ENCODE results near the gene C1orf35. TPM values are rescaled to one million over a fixed set of nuclear protein-coding genes. Genes with fewer than 3 reads are reported as not detected.

C1orf35 gene
- total and polyA plus RNA-seq, 2 of the 4 experiments (the other 2 are of a cell fraction), result 4.3 to 13.0 TPM

GRCh38 chr1:228085287-228085951 lies 17.7 kb downstream of the C1orf35 start (continued):
- TF ChIP-seq BHLHE40 (IDR thresholded peaks at IDR 0.05; ENCODE audit: low read depth, low read length), result no peak

GRCh38 chr1:228084797-228085196 lies 18.3 kb downstream of the C1orf35 start:
- peak overlapping the region; percentile 20 for H2AK5ac ChIP-seq (ENCODE audit: low read depth, low read length)
- 0 out of 2 replicates have a peak overlapping the region, but pooled peaks have one; percentile 25 for H3K4ac ChIP-seq (ENCODE audit: low read depth, low read length)
- H2BK120ac ChIP-seq (ENCODE audit: low read depth, low read length), result no peak overlapping the region
- no peak overlapping the region for H4K5ac ChIP-seq (ENCODE audit: low read depth, low read length)
- H2AFZ ChIP-seq (replicated peaks; ENCODE audit: low read length, poor library complexity), result no peak overlapping the region
- H3K56ac ChIP-seq (ENCODE audit: extremely low read depth, insufficient read depth, low read length), result 0 out of 2 replicates have a peak overlapping the region, but pooled peaks have one; percentile 18
- H3K14ac ChIP-seq (replicated peaks; ENCODE audit: low read depth, low read length), result no peak overlapping the region; the same call in 1 of the 2 replicates
- H3K27me3 ChIP-seq (ENCODE audit: control insufficient read depth, insufficient read depth, low read length), result no peaks in the 10 kb centered on the region
- no peak overlapping the region for H4K8ac ChIP-seq (ENCODE audit: low read depth in 2 of 2, low read length in 2 of 2)
- H4K91ac ChIP-seq (ENCODE audit: insufficient read depth, low read depth, low read length), result no peak overlapping the region
- no peak overlapping the region for H3K18ac ChIP-seq (ENCODE audit: low read depth, low read length)
- peaks cover 67% of the 10 kb centered on the region for H4K20me1 ChIP-seq (ENCODE audit: insufficient read depth, low read length)
- no peaks in the 10 kb centered on the region for H3K9me3 ChIP-seq (ENCODE audit: control insufficient read depth, insufficient read depth, low read length)
- H3K79me1 ChIP-seq (ENCODE audit: low read depth in 1 of 2, low read length in 2 of 2), result peaks cover 0 to 43% of the 10 kb centered on the region in 2 experiments; a peak in 2 of 4 replicates
- DNase-seq (no peak), ATAC-seq (ENCODE audit: low read depth) (no peak)
- POLR2A ChIA-PET (ENCODE audit: unreplicated experiment), result no interaction called here
- H2BK5ac ChIP-seq (ENCODE audit: low read depth, low read length, poor library complexity, severe bottlenecking), result peak overlapping the region; percentile 97
- H3K9me1 ChIP-seq (ENCODE audit: insufficient read depth, low read length), result peaks cover 26% of the 10 kb centered on the region
- CTCF ChIA-PET, result interaction anchor here (1.0 kb wide), 1 partner anchor 46 kb away, joined by 3 read pairs; no protein-coding TSS in a partner anchor
- H3K4me3 ChIP-seq (ENCODE audit: insufficient read depth, low read depth, low read length), result no peak overlapping the region
- in situ Hi-C loops (cut with MboI; ENCODE audit: low sequenced_read_pairs) (loop anchor here (10.0 kb wide), 1 partner anchor 320 kb away; no protein-coding TSS in a partner anchor), dilution Hi-C loops (cut with HindIII; ENCODE audit: low sequenced_read_pairs, unreplicated experiment) (no loop called here), intact Hi-C loops (cut with micrococcal nuclease) (loop anchor here (2.0 to 10.0 kb wide), 5 partner anchors 18 to 600 kb away; partner anchors contain the start of genes C1orf35 and WNT9A)
- no peak overlapping the region for H2BK20ac ChIP-seq (ENCODE audit: low read depth, low read length)
- peak overlapping the region; percentile 39 for H3K23ac ChIP-seq (ENCODE audit: low read depth, low read length)
- no peak overlapping the region for H2BK15ac ChIP-seq (ENCODE audit: low read depth, low read length)
- H3K9ac ChIP-seq (ENCODE audit: low read depth, low read length), result peak overlapping the region; percentile 99
- no TSS peak for BruUV-seq (replicated peaks)
- TF ChIP-seq RCOR1 (IDR thresholded peaks at IDR 0.05; ENCODE audit: insufficient replicate concordance, low read length) (no peak), CEBPB (IDR thresholded peaks at IDR 0.05; ENCODE audit: low read depth, low read length) (no peak), NFE2L2 (IDR thresholded peaks at IDR 0.05; ENCODE audit: low read depth, low read length) (no peak)
- WGBS, 2 experiments (ENCODE audit: extremely low coverage in 2 of 2, insufficient read length in 1 of 2), result no CpG with 5 or more reads among the region's 5 CpGs
- peaks cover 12% of the 10 kb centered on the region for H3K36me3 ChIP-seq (ENCODE audit: control insufficient read depth, insufficient read depth, low read length)
- H3K27ac ChIP-seq (ENCODE audit: insufficient read depth, low read length), result peak overlapping the region; percentile 74
- no peak overlapping the region for H2AK9ac ChIP-seq (replicated peaks; ENCODE audit: low read depth, low read length, poor library complexity)
- peak overlapping the region; percentile 98 for H3K4me2 ChIP-seq (ENCODE audit: low read depth, low read length)
- H3K4me1 ChIP-seq (ENCODE audit: control insufficient read depth, insufficient read depth, low read length), result peaks cover 29% of the 10 kb centered on the region

Data from IMR-90 (cell line).